Astrocyte (in vitro differentiated cells and primary cell): ENCODE data around the gene HSPG2.

ENCODE experiments used
- CTCF ChIP-seq: IDR thresholded peaks from 2 replicates; pipeline ENCODE4 v1.5.1; 2011; ENCODE audit warnings: low read depth, mild to moderate bottlenecking, inconsistent platforms, low read length, moderate library complexity; ENCODE audit not compliant: insufficient read depth
- EZH2 ChIP-seq: IDR thresholded peaks from 2 replicates; pipeline ENCODE4 v1.6.1; 2012; ENCODE audit warnings: mild to moderate bottlenecking, low read length, inconsistent platforms; ENCODE audit not compliant: insufficient read depth

GRCh38 chr1:21873761-21874160, 63.3 kb downstream of the HSPG2 start:
- no peak for TF ChIP-seq CTCF
- no peak for TF ChIP-seq EZH2
